ENCODE results near the gene OASL.

- TF ChIP-seq POLR2A (IDR thresholded peaks at IDR 0.05) (no peak), CTCF (IDR thresholded peaks at IDR 0.05) (no peak)
Observed at GRCh38 chr12:121088195-121088585, 49.1 kb upstream of the OASL start.
